GM23248 (cell line): ENCODE data around the gene LRFN2. TPM values are rescaled to one million over a fixed set of nuclear protein-coding genes. Genes with fewer than 3 reads are reported as not detected.

Experiments used
- DNase-seq: peaks from one replicate; pipeline ENCODE4 v3.0.0-alpha.2; 2015
- H2AFZ ChIP-seq: fragments of 200-600 bp; sonication (generic); 2 replicates; pipeline ENCODE4 v1.6.1; 2016; ENCODE audit warnings: antibody characterized with exemption
- H3F3A ChIP-seq: fragments of 200-600 bp; sonication (generic); 2 replicates; pipeline ENCODE4 v1.6.1; 2016; ENCODE audit warnings: mild to moderate bottlenecking, antibody characterized with exemption, mixed run types; ENCODE audit not compliant: insufficient read depth
- H3K27ac ChIP-seq: fragments of 200-600 bp; sonication (generic); 2 replicates; pipeline ENCODE4 v1.5.1; 2016; ENCODE audit warnings: mild to moderate bottlenecking
- H3K27me3 ChIP-seq: fragments of 200-600 bp; sonication (generic); replicated peaks from 2 replicates; pipeline ENCODE4 v1.6.1; 2016; ENCODE audit warnings: mild to moderate bottlenecking; ENCODE audit not compliant: insufficient read depth
- H3K36me3 ChIP-seq: fragments of 200-600 bp; sonication (generic); 2 replicates; pipeline ENCODE4 v1.6.1; 2016; ENCODE audit warnings: low read depth, mild to moderate bottlenecking
- H3K4me1 ChIP-seq: fragments of 200-600 bp; sonication (generic); 2 replicates; pipeline ENCODE4 v1.6.1; 2016; ENCODE audit warnings: mild to moderate bottlenecking; ENCODE audit not compliant: insufficient read depth
- H3K4me2 ChIP-seq: fragments of 200-600 bp; sonication (generic); one replicate; pipeline ENCODE4 v1.6.1; 2016; ENCODE audit warnings: mild to moderate bottlenecking; ENCODE audit not compliant: unreplicated experiment
- H3K4me3 ChIP-seq: fragments of 200-600 bp; sonication (generic); 2 replicates; pipeline ENCODE4 v1.5.1; 2016; ENCODE audit warnings: mild to moderate bottlenecking
- H3K79me2 ChIP-seq: fragments of 200-600 bp; sonication (generic); 2 replicates; pipeline ENCODE4 v1.6.1; 2016; ENCODE audit warnings: mild to moderate bottlenecking; ENCODE audit not compliant: insufficient read depth
- H3K9ac ChIP-seq: fragments of 200-600 bp; sonication (generic); 2 replicates; pipeline ENCODE4 v1.6.1; 2016; ENCODE audit warnings: mild to moderate bottlenecking
- H3K9me2 ChIP-seq: fragments of 200-600 bp; sonication (generic); 2 replicates; pipeline ENCODE4 v1.6.1; 2016; ENCODE audit warnings: mixed run types, mild to moderate bottlenecking, moderate library complexity; ENCODE audit not compliant: insufficient read depth
- H3K9me3 ChIP-seq: fragments of 200-600 bp; sonication (generic); one replicate; pipeline ENCODE4 v1.6.1; 2017; ENCODE audit warnings: low read depth
- H4K20me1 ChIP-seq: fragments of 200-600 bp; sonication (generic); 2 replicates; pipeline ENCODE4 v1.6.0; 2016; ENCODE audit not compliant: insufficient read depth
- EZH2 ChIP-seq: fragments of 200-600 bp; sonication (generic); IDR thresholded peaks from 2 replicates; pipeline ENCODE4 v1.6.1; 2018; ENCODE audit warnings: antibody characterized with exemption, mild to moderate bottlenecking; ENCODE audit not compliant: insufficient read depth, poor library complexity, severe bottlenecking
- EZH2phosphoT487 ChIP-seq: fragments of 200-600 bp; sonication (generic); IDR thresholded peaks from 2 replicates; pipeline ENCODE4 v1.6.1; 2018; ENCODE audit warnings: antibody characterized with exemption, moderate library complexity, mild to moderate bottlenecking, low read depth; ENCODE audit not compliant: insufficient read depth
- WGBS, 2 experiments: methylation state at CpG; one replicate each; pipeline ENCODE4 v1.1.6; 2015 to 2017; ENCODE audit warnings: low lambda C conversion rate in 2 of 2, low coverage in 1 of 2; ENCODE audit errors: missing lambda C conversion rate in 2 of 2; 5-methylcytosine and 5-hydroxymethylcytosine counted together
- in situ Hi-C: fragments of 300-500 bp; cut with MboI; formaldehyde crosslinking; loops from 2 replicates; pipeline ENCODE4 v1.15.0; 2020
- polyA plus RNA-seq: library from polyadenylated mRNA; unstranded; fragments of >200 nt; fragmentation: Nextera tagmentation; extraction: Ambion mirVana; gene quantifications from 2 replicates; pipeline ENCODE4 v1.2.1, GENCODE V29; 2016
- total RNA-seq: library from RNA; depleted of rRNA; stranded (reverse); fragments of >200 nt; shearing (Covaris generic); gene quantifications from 2 replicates; pipeline ENCODE4 v1.2.3, GENCODE V29; 2014

The LRFN2 gene
- total and polyA plus RNA-seq, 2 experiments from 2014 or later, result not detected

GRCh38 chr6:40512340-40512739 lies 74.8 kb downstream of the LRFN2 start:
- H3K4me1 ChIP-seq, result no peaks in the 10 kb centered on the region
- H3K27me3 ChIP-seq, result no peaks in the 10 kb centered on the region; the same call in 1 of the 2 replicates
- no peak overlapping the region for H2AFZ ChIP-seq
- no peak for DNase-seq
- no peak overlapping the region for H3K9ac ChIP-seq
- in situ Hi-C loops, result no loop called here
- H3K4me2 ChIP-seq, result no peak overlapping the region
- H3K4me3 ChIP-seq, result no peak overlapping the region
- H4K20me1 ChIP-seq, result no peaks in the 10 kb centered on the region
- H3K79me2 ChIP-seq, result no peaks in the 10 kb centered on the region
- no peaks in the 10 kb centered on the region for H3K36me3 ChIP-seq
- H3K9me3 ChIP-seq, result no peaks in the 10 kb centered on the region
- H3K9me2 ChIP-seq, result no peaks in the 10 kb centered on the region
- no peak for TF ChIP-seq EZH2phosphoT487
- TF ChIP-seq EZH2, result no peak
- H3K27ac ChIP-seq, result no peak overlapping the region
- H3F3A ChIP-seq, result no peaks in the 10 kb centered on the region
- 65 to 69% methylated on average over 1 of the region's 1 CpG for WGBS, 2 experiments

GRCh38 chr6:40511884-40512283 lies 75.3 kb downstream of the LRFN2 start:
- Histone ChIP-seq H3K9me2 (no peaks in the 10 kb centered on the region), H4K20me1 (no peaks in the 10 kb centered on the region), H3K27ac (no peak overlapping the region), H3K79me2 (no peaks in the 10 kb centered on the region), H3K9me3 (no peaks in the 10 kb centered on the region), H3K4me2 (no peak overlapping the region), H3K4me3 (no peak overlapping the region), H3K4me1 (no peaks in the 10 kb centered on the region), H3F3A (no peaks in the 10 kb centered on the region), H3K36me3 (no peaks in the 10 kb centered on the region), H2AFZ (no peak overlapping the region), H3K27me3 (no peaks in the 10 kb centered on the region; the same call in 1 of the 2 replicates), H3K9ac (no peak overlapping the region)
- TF ChIP-seq EZH2phosphoT487 (no peak), EZH2 (no peak)
- WGBS, 2 experiments, result 67 to 72% methylated on average over 6 of the region's 6 CpGs
- DNase-seq, result no peak
- in situ Hi-C loops, result no loop called here

DNA sequence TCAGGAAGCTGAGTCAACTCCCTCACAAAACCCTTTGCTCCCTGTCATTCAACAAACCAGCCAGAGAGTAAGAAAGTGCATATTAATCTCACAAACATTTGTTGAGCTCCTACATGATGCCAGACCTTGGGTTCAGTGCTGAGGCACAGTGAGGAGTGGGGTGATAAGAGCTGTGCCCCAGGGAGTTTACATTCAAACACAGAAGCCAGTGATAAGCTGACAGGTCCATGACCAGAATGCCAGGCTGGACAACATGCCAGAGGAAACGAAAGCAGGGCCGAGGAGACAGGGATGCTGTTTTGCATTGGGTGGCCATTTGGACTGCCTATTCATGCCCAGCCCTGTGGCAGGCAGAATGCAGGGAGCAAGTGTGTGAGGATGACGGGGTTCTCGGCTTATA lies 76.7 kb downstream of the LRFN2 start:
- no peaks in the 10 kb centered on the region for H3K36me3 ChIP-seq
- no peak overlapping the region for H3K9ac ChIP-seq
- H3K27me3 ChIP-seq, result no peaks in the 10 kb centered on the region; the same call in 1 of the 2 replicates
- no peak for TF ChIP-seq EZH2phosphoT487
- no peak for TF ChIP-seq EZH2
- no peaks in the 10 kb centered on the region for H3F3A ChIP-seq
- no peak overlapping the region for H3K4me3 ChIP-seq
- H3K79me2 ChIP-seq, result no peaks in the 10 kb centered on the region
- WGBS, 2 experiments, result 70 to 71% methylated on average over 4 of the region's 4 CpGs
- H2AFZ ChIP-seq, result no peak overlapping the region
- H3K27ac ChIP-seq, result no peak overlapping the region
- no peaks in the 10 kb centered on the region for H4K20me1 ChIP-seq
- no peak for DNase-seq
- no peak overlapping the region for H3K4me2 ChIP-seq
- no peaks in the 10 kb centered on the region for H3K4me1 ChIP-seq
- H3K9me3 ChIP-seq, result no peaks in the 10 kb centered on the region
- no peaks in the 10 kb centered on the region for H3K9me2 ChIP-seq
- in situ Hi-C loops, result no loop called here

- Histone ChIP-seq H2AFZ (no peak overlapping the region), H3K4me1 (no peaks in the 10 kb centered on the region), H4K20me1 (no peaks in the 10 kb centered on the region), H3K9me2 (no peaks in the 10 kb centered on the region), H3K27ac (no peak overlapping the region), H3K36me3 (no peaks in the 10 kb centered on the region), H3K79me2 (no peaks in the 10 kb centered on the region), H3F3A (no peaks in the 10 kb centered on the region), H3K9ac (no peak overlapping the region), H3K4me2 (no peak overlapping the region), H3K9me3 (no peaks in the 10 kb centered on the region), H3K4me3 (no peak overlapping the region), H3K27me3 (no peaks in the 10 kb centered on the region; the same call in 1 of the 2 replicates)
- TF ChIP-seq EZH2 (no peak), EZH2phosphoT487 (no peak)
- in situ Hi-C loops, result no loop called here
- no peak for DNase-seq
- WGBS, 2 experiments, result 74 to 82% methylated on average over 10 to 11 of the region's 11 CpGs
Measured at GRCh38 chr6:40509716-40510260, 77.4 kb downstream of the LRFN2 start.

DNA sequence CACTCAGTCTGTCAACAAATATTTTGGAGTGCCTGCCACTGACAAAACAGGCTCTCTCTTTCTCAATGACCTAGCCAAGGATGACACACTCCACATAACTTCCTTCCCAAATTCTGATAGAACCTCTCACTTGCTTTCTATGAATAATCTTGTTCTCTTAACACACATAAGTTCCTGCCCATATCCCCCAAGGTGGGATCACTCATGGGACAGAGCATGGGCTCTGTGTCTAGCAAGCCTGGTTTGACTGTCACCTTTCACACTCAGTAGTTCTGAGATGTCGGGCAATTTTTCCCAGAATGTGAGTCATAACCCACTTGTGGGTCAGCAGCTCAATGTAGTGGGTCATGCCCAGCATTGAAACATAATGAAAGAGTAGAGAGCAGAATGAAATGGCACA lies 78.1 kb downstream of the LRFN2 start:
- WGBS, 2 experiments, result 56 to 69% methylated on average over 1 of the region's 1 CpG
- no peak overlapping the region for H2AFZ ChIP-seq
- in situ Hi-C loops, result no loop called here
- no peaks in the 10 kb centered on the region for H4K20me1 ChIP-seq
- H3K27me3 ChIP-seq, result no peaks in the 10 kb centered on the region; the same call in 1 of the 2 replicates
- no peaks in the 10 kb centered on the region for H3K4me1 ChIP-seq
- no peak overlapping the region for H3K27ac ChIP-seq
- H3K9ac ChIP-seq, result no peak overlapping the region
- no peak overlapping the region for H3K4me2 ChIP-seq
- no peaks in the 10 kb centered on the region for H3K79me2 ChIP-seq
- no peak for DNase-seq
- no peak overlapping the region for H3K4me3 ChIP-seq
- H3K9me2 ChIP-seq, result no peaks in the 10 kb centered on the region
- TF ChIP-seq EZH2phosphoT487 (no peak), EZH2 (no peak)
- H3F3A ChIP-seq, result no peaks in the 10 kb centered on the region
- no peaks in the 10 kb centered on the region for H3K36me3 ChIP-seq
- no peaks in the 10 kb centered on the region for H3K9me3 ChIP-seq
